ENCODE data around the gene CAMK4.

CAMK4 gene

DNA sequence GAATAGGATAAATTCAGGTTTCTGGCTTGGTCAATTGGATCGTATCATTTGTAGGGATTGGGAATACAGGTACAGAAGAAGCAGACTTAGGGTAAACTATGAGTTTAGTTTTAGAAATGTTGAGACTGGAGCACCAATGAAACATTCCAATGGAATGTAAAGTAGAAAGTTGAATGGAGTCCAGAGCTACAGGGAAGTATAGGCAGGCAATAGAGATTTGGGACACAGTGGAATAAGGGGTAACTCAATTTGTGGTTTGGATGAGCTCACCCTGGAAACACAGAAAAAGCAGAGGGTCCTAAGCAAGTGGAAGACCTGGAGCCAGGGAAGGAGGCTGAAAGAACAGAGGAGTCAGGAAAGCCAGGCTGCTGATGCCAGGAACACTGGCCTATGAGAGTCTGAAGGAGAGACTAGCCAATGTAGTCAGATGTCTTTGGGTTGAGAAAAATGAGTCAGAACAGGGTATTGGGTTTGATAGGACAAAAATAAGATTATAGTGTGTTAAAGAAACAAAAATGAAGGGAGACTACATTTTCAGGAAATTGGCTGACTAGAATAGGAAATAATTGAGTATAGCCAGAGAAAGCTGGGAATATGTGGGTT is 215.4 kb downstream of the CAMK4 start:
- no peak for DNase-seq

DNA sequence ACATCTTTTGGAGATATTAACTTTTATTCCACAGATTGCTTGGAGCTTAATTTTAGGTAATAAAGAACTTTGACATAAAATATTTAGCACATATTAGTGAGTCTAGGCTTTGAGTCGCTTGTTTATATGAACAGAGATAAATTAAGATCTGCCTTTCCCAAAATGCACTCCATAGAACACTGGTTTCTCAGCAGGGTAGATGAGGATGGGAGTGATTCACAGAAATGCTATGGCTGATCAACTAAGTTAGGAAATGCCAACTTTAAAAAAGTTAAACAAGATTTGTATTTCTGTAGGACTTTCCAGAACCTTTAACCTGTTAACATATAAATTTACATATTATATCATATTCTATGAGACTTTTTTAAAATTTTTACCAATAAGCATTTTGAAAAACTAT is 222.9 kb downstream of the CAMK4 start:
- DNase-seq, result no peak

DNA sequence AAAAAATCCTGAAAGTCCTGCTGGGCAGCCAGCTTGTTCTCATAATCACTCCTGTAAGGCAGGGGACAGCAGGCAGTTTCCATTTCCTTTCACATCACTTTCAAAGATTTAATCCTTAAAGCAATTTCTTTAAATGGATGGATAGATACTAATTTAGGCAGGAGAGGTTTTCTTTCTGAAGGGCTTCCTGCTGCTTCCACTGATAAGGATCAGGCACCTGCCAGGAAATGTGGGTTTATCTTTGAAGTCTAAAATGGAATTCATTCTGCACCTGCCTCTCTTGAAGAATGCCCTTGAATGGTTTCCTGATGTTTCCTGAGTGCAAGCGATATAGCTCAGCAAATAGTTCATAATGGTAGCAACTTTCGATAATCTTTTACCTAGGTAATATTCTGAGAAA is 223.6 kb downstream of the CAMK4 start:
- no peak for DNase-seq

GRCh38 chr5:111453295-111453694 is 229.1 kb downstream of the CAMK4 start:
- DNase-seq, result no peak

DNA sequence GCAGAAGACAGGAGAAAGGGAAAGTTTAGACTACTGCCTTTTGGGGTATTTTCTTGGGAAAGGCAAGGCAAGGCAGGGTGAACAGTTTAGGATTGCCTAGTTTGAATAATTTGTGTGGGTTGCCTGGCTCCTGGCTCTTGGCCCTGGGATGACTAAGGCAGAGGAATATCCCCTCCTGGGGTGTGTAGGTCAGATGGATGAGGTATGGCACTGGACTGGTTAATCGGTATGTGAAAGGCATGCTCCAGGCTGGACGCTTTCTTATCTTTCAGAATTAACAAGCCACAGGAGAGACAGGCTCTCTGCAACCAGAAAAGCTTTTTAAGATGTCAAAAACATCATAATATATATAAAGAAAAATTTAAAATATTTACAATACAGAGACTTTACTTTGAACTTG is 229.6 kb downstream of the CAMK4 start:
- no peak for DNase-seq

- DNase-seq, result no peak
These were observed 230.0 kb downstream of the CAMK4 start for GRCh38 chr5:111454198-111454622.

DNA sequence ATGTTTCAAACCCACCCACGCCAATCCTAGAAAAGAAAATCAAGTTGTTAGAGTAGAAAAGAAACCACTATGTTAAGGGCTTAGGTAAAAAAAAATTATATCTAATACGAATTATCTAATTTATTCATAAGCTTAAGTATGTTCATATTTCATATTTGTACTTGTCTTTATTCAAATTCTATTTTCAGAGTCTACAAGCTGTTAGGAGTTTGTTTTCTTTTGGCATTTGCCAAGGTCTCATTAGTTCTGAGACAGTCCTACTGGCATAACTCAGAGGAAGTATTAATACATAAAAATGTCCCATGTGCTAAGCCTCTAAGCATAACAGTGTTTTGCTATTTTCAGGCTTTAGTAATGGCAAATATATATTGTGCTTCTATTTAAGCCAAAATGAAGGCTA is 230.6 kb downstream of the CAMK4 start:
- no peak for DNase-seq

GRCh38 chr5:111461255-111461671 is 237.1 kb downstream of the CAMK4 start:
- DNase-seq, result no peak

- DNase-seq, result no peak
These were observed 237.8 kb downstream of the CAMK4 start for GRCh38 chr5:111461934-111462333.

- no peak for DNase-seq
These were observed 239.1 kb downstream of the CAMK4 start for GRCh38 chr5:111463311-111463710.

DNA sequence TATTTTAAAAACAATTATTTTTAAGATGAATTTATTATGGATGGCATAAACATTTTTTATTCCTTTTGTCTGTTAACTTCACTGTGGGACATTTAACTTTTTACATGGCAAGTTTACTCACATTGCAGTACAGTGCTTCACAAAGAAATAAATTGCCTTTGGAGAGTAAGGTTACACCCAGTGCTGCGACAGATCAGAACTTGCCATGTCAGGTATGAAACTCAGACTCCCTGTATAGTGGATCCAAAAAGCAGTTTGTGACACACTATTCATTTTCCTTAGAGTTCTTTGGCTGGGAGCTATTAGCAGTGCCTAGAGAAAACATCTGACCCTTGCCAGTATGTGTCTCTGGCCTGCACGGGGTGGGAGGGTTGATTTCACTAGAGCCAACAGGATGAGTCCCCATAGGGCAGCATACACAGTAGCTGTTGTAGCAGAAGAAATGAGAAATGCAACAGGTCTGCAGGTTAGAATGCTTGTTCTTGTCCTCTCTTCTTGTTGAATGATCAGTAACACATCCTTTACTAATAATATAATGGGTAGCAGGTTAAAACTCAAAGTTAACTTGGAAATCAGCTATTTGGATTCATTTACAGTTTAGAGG is 245.2 kb downstream of the CAMK4 start:
- no peak for DNase-seq

GRCh38 chr5:111469903-111470302 is 245.7 kb downstream of the CAMK4 start:
- no peak for DNase-seq

GRCh38 chr5:111472096-111472495 is 247.9 kb downstream of the CAMK4 start:
- DNase-seq, result no peak

DNA sequence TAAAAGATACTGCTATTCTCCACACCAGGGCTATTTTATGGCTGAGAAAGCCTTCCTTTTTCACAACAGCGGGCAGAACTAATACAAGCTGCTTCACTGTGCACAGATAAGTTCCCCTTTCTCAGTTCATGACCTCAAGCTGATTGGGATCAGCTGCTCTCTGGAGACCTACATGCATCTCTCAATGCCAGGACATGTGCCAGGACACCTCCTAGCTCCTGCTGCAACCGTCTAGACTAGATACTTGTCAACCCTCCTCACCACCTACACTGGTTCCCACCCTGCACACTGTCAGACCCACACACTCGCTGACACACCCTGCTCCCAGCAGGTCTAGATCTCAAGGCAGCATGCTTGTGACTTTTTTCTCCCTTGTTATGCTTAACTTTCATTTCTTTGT is 248.4 kb downstream of the CAMK4 start:
- DNase-seq, result no peak

DNA sequence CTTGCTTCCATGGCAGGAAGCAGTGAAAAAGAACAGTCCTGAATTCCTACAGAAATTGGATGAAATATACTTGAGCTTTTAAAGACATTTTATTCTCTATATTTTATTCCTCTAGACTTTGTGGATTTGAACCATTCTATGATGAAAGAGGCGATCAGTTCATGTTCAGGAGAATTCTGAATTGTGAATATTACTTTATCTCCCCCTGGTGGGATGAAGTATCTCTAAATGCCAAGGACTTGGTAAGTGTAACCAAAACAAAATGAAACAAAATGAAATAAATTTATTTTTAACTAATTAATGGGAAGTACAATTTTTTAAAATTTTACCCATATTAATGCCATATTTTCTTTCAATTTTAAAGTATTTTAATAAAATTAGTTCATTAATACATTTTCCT is 254.1 kb downstream of the CAMK4 start:
- DNase-seq, result no peak

- DNase-seq, result no peak
These were observed 254.7 kb downstream of the CAMK4 start for GRCh38 chr5:111478898-111479297.

DNA sequence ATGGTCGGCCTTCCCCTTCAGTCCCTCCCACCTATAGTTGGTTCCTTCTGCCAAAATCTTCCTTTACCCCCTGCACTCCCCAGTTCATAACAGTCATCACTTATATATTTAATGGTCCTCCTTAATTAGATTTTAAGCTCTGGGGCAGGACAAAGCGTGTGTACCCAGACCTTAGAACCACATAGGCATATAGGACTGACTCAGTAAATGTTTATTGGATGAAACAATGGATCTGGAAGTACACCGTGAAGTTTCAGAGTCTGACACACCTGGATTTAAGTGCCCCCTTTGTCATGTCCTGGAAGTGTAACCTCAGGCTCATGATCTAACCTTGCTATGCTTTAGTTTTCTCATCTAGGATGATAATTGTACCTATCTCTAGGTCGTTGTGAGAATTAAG is 256.2 kb downstream of the CAMK4 start:
- no peak for DNase-seq

GRCh38 chr5:111486055-111486454 is 261.9 kb downstream of the CAMK4 start:
- DNase-seq, result no peak

DNA sequence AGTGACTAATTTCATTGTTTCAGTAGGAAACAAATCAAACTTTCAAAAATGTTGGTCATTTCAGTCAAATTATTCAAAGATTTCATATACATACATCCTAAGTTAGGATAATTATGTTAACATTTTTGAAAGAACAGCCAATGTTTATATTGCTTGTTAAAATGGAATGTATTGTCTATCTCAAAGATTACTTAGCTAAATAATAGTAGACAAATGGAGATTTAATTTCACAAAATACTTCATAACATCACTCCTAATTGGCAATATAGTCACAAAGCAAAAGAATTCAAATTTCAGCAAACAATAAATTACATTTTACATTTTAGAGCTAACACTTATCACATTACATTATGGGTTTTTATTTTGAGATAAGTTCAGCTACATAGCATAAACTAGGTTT is 262.7 kb downstream of the CAMK4 start:
- no peak for DNase-seq

DNA sequence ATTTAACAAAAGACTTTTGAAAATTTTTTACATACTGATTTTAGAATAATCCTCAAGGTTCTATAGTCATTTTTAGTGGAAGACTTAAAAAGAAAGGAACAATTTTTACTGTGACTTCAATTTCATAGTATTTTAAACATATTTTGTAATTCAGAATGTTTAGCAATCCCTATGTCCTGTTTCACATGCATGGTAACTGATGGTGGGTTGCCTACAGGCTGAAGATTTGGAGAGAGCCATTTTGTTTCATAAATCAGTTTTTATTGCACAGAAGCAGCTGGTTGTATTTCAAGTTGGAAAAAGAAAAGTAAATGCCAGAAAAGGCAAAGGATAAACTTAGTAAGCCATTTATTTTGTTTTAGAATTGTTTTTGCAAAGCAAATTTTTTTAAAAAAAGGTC is 264.2 kb downstream of the CAMK4 start:
- no peak for DNase-seq

DNA sequence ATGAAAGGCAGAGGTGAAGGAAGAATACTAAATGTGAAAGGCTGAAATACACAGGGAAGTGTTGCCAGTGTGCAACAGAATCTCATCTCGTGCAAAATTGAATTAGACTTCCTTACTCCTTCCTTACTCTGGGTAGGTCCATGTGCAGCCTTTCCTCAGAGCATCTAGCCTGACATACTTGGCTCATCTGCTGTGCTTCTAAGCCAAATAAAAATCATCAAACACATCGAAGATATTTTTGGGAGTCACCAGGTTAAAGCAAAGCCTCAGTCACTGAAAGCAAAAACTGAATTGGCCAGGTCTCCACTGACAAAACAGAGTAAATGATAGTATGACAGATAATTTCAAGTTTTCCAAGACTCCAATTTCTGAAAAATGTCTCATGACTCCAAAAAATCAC is 268.8 kb downstream of the CAMK4 start:
- DNase-seq, result no peak

DNA sequence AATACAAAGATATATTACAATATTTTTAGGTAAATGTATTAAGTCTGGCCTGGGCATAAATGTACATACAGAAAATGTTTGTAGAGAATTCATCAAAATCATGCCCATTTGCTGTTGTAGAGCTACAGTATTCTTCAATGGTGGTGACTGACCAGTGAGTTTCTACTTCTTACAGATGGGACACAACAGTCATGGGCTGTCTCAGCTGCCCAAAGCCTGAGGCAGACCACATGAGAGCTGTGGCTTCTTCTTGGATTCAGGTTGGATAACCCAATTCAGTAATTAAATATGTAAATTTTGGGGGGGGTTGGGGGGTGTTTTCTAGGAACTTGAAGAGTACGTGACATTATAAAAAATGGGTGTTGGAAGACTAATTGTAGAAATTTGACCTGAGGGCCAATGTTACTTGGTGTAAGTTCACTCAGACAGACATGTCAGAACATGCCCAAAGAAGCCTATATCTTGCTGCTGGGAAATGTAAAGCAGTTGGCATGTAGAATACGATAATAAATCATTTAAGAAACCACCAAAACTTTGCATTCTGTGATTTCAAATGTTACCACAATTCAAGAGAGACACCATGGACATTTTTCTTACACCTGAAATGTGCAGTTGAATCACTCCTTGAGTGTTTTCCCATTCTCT is 270.3 kb downstream of the CAMK4 start:
- DNase-seq, result no peak

- DNase-seq, result no peak
These were observed 271.0 kb downstream of the CAMK4 start for GRCh38 chr5:111495159-111495558.

DNA sequence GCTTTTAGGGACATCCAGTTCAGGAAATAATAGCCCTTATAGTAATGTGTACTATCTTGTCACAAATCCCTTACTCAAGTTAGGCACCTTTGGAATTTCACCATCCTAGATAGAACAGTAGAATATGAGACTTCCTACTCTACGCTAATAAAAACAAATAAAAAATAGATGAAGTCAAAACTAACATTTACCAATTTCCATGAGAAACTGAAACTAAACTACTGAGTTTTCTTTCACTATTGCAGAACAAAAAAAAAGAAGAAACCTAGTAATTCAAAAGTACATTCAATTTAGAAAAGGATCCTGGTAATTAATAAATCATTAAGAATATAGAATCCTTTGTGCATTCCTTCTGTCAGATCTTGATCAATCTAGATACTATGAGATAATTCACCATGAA is 274.2 kb downstream of the CAMK4 start:
- no peak for DNase-seq

GRCh38 chr5:111502956-111503355 is 278.8 kb downstream of the CAMK4 start:
- DNase-seq, result no peak

All from stimulated activated CD4-positive, alpha-beta T cell treated with anti-CD3 and anti-CD28 coated beads, Interleukin-4, amount 100 ng/mL, for 4 hours (primary cell).